ENCODE results near the gene SMG7.

The SMG7 gene

GRCh38 chr1:183600634-183601033 is 128.3 kb downstream of the SMG7 start:
- POLR2A ChIA-PET = no interaction called here
- TF ChIP-seq ELF4 (IDR thresholded peaks at IDR 0.05) = no peak
- TF ChIP-seq NFRKB (IDR thresholded peaks at IDR 0.05) = no peak
- TF ChIP-seq ARNT (IDR thresholded peaks at IDR 0.05) = no peak
- no peak for TF ChIP-seq L3MBTL2 (conservative IDR thresholded peaks at IDR 0.05)
- no peak for TF ChIP-seq PKNOX1 (IDR thresholded peaks at IDR 0.05)
- no peak for TF ChIP-seq LEF1 (IDR thresholded peaks at IDR 0.05; ENCODE audit: borderline replicate concordance)
- no peak for TF ChIP-seq TARDBP (IDR thresholded peaks at IDR 0.05)
- TF ChIP-seq FOXK2 (IDR thresholded peaks at IDR 0.05) = no peak
- TF ChIP-seq FOXM1 (IDR thresholded peaks at IDR 0.05; ENCODE audit: borderline replicate concordance) = no peak
- TF ChIP-seq CTBP1 (IDR thresholded peaks at IDR 0.05; ENCODE audit: borderline replicate concordance) = no peak
- TF ChIP-seq FOXA1 (IDR thresholded peaks at IDR 0.05) = no peak
- no peak for DNase-seq (ENCODE audit: extremely low spot score)
- CTCF ChIA-PET = interaction anchor here (0.6 kb wide), 1 partner anchor 279 kb away, joined by 3 read pairs; no protein-coding TSS in a partner anchor

GRCh38 chr1:183602510-183602909 is 130.2 kb downstream of the SMG7 start:
- POLR2A ChIA-PET = no interaction called here
- DNase-seq (ENCODE audit: extremely low spot score) = no peak
- TF ChIP-seq ELF4 (IDR thresholded peaks at IDR 0.05) (no peak), ZNF384 (IDR thresholded peaks at IDR 0.05) (no peak), HDGF (IDR thresholded peaks at IDR 0.05; ENCODE audit: borderline replicate concordance) (no peak), SUZ12 (IDR thresholded peaks at IDR 0.05) (no peak), FOXA1 (IDR thresholded peaks at IDR 0.05) (no peak), L3MBTL2 (conservative IDR thresholded peaks at IDR 0.05) (no peak), LEF1 (IDR thresholded peaks at IDR 0.05; ENCODE audit: borderline replicate concordance) (no peak), FOXM1 (IDR thresholded peaks at IDR 0.05; ENCODE audit: borderline replicate concordance) (no peak), CTBP1 (IDR thresholded peaks at IDR 0.05; ENCODE audit: borderline replicate concordance) (no peak), TARDBP (IDR thresholded peaks at IDR 0.05) (no peak), ARNT (IDR thresholded peaks at IDR 0.05) (no peak), FOXK2 (IDR thresholded peaks at IDR 0.05) (no peak), BHLHE40 (IDR thresholded peaks at IDR 0.05; ENCODE audit: borderline replicate concordance) (no peak)
- CTCF ChIA-PET = no interaction called here

Data from HEK293T (cell line).